Fibroblast of mammary gland (primary cell): ENCODE data around the gene CFAP43.

Source experiments
- DNase-seq: peaks from one replicate; pipeline ENCODE4 v3.0.0-alpha.2; 2010; ENCODE audit warnings: low read depth
- H3K4me3 ChIP-seq: 2 replicates; pipeline ENCODE4 v1.5.1; 2011; ENCODE audit warnings: low read depth, mild to moderate bottlenecking, low read length, moderate library complexity; ENCODE audit not compliant: control insufficient read depth
- TF ChIP-seq, protein P1 (sequence below): conservative IDR thresholded peaks from 2 replicates; pipeline ENCODE4 v1.5.1; 2011; ENCODE audit warnings: low read depth, low read length, inconsistent platforms; ENCODE audit not compliant: control insufficient read depth, insufficient read depth

The CFAP43 gene

DNA sequence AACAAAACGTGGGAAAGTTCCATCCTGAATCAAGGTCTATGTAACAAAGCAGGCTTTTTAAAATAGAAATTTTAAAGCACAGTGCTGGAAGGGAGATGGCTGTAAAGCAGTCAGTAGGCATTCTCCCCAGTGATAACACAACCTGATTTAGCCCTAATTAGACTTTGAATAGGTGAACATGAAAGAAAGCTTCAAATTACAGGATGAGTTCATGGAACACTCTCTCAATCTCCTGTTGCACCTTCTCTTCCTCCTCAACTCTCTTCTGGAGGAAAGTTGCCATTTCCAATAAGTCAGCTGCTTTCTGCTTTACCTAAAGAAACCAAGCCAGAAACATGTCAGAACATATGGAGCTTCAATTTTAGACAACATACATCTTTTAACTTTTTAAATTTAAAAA lies 90.1 kb downstream of the CFAP43 start:
- no peak for DNase-seq
- TF ChIP-seq, protein P1, sequence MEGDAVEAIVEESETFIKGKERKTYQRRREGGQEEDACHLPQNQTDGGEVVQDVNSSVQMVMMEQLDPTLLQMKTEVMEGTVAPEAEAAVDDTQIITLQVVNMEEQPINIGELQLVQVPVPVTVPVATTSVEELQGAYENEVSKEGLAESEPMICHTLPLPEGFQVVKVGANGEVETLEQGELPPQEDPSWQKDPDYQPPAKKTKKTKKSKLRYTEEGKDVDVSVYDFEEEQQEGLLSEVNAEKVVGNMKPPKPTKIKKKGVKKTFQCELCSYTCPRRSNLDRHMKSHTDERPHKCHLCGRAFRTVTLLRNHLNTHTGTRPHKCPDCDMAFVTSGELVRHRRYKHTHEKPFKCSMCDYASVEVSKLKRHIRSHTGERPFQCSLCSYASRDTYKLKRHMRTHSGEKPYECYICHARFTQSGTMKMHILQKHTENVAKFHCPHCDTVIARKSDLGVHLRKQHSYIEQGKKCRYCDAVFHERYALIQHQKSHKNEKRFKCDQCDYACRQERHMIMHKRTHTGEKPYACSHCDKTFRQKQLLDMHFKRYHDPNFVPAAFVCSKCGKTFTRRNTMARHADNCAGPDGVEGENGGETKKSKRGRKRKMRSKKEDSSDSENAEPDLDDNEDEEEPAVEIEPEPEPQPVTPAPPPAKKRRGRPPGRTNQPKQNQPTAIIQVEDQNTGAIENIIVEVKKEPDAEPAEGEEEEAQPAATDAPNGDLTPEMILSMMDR, result no peak
- H3K4me3 ChIP-seq, result no peak overlapping the region

DNA sequence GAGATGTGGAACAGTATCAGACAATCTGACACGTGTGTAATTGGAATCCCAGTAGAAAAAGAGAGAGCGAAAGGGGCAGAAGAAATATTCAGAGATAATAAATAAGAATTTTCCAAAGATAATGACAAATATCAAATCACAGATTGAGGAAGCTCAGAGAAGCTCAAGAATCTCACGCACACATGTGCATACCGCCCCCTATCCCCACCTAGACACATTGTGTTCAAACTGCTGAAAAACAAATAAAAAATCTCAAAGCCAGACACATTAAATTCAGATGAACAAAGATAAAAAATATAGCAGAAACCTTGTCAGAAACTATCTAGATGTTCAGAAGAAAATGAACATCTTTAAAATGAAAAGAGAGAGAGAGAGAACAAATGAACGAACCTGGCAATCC lies 92.9 kb downstream of the CFAP43 start:
- DNase-seq, result peak; percentile 33
- TF ChIP-seq, protein P1, result peak; percentile 58
- no peak overlapping the region for H3K4me3 ChIP-seq

DNA sequence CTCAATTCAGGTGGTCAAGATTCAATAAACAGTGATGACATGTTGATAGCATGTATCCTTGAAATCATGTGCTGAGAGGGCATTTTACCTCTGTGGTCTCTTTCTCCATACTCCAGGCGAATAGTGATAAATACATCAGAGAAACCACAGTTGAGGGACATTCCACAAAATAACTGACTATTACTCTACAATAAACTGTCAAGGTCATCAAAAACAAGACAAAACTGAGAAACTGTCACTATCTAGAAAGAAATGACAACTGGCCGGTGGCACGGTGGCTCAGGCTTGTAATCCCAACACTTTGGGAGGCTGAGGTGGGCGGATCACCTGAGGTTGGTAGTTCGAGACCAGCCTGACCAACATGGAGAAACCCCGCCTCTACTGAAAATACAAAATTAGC lies 94.0 kb downstream of the CFAP43 start:
- TF ChIP-seq, protein P1, result no peak
- H3K4me3 ChIP-seq, result no peak overlapping the region

DNA sequence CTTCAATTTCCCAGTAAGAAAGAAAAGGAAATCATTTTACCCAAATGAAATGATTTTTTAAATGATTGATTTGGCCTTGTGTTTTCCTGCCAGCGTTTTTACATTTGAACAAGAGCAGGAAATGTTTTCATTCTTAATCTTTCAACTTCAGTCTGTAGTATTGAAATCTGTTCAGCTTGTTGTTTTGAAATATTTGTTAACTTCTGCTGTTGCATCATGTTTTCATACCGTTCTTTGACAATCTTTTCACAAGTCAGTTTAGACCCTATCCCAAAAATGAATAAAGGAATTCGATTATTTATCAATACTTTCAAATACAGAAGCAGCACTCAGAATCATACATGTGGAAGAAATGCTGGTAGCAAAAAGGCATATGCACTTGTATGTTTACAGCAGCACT lies 102.1 kb downstream of the CFAP43 start:
- no peak for DNase-seq
- H3K4me3 ChIP-seq, result no peak overlapping the region
- TF ChIP-seq, protein P1, result no peak

More for the DNA sequence above, 94.0 kb downstream of the CFAP43 start:
- DNase-seq, result no peak

DNA sequence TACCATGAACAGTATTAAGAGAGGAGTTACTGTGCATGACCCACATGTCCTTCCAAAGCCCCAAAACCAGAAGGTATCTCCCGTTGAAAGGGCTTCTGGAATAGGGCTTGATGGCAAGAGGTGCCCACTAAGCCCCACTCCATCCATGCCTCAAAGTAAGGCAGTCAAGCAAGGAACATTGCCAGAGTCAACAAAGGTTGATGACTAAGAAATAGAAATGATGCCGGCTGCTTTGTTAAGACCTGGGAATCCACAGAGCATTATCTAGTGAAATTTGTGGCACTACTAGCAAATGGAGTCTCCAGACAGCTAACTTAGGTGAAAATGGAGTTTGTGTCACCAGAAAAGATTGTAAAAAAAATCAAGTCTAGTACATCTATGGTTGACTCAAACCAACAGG lies 104.0 kb downstream of the CFAP43 start:
- no peak overlapping the region for H3K4me3 ChIP-seq
- TF ChIP-seq, protein P1, result no peak
- peak; percentile 57 for DNase-seq

DNA sequence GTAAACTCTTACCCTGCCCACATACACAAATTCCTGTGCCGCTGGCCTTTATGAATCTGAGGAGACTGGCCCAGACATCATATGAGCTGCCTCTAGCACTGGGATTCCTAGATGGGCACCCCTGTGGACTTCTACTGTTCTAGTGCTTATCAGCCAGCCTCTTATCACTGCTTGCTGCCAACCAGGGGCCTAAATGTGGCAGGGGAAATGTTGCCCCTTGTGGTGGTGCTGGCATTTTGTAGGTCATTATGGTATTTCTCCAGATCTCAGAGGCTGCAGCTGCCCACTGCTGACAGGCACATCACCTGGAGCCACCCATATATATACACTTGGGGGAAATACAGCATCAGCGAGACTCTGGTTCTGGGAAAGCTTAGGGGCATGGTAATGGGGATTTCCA lies 104.8 kb downstream of the CFAP43 start:
- DNase-seq, result no peak
- H3K4me3 ChIP-seq, result no peak overlapping the region
- TF ChIP-seq, protein P1, result peak; percentile 11

DNA sequence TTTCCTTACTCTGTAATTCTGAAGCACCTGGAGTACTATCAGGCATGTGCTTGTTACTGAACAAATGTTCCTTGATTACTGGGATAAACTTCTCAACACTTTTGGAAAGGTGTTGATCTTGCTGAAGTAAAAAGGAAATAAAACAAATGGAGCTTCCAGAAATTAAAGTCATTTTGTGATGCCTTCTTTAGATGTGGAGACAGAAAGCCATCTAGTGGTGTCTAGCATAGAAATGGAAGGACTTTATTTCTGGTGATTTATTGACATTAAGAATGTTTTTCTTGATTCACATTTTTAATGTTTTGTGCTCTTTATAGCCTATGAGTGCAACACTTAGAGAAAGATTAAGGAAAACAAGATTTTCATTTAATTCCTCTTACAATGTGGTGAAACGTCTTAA lies 108.8 kb downstream of the CFAP43 start:
- no peak overlapping the region for H3K4me3 ChIP-seq
- peak; percentile 49 for DNase-seq
- TF ChIP-seq, protein P1, result peak; percentile 53
